GM19035 (cell line): ENCODE measurements around the gene TNFRSF1A.

Experiments used
- ATAC-seq: cut with Tn5 transposase; IDR thresholded peaks from one replicate; pipeline ENCODE4 v1.9.1; 2021; ENCODE audit not compliant: unreplicated experiment

The TNFRSF1A gene

DNA sequence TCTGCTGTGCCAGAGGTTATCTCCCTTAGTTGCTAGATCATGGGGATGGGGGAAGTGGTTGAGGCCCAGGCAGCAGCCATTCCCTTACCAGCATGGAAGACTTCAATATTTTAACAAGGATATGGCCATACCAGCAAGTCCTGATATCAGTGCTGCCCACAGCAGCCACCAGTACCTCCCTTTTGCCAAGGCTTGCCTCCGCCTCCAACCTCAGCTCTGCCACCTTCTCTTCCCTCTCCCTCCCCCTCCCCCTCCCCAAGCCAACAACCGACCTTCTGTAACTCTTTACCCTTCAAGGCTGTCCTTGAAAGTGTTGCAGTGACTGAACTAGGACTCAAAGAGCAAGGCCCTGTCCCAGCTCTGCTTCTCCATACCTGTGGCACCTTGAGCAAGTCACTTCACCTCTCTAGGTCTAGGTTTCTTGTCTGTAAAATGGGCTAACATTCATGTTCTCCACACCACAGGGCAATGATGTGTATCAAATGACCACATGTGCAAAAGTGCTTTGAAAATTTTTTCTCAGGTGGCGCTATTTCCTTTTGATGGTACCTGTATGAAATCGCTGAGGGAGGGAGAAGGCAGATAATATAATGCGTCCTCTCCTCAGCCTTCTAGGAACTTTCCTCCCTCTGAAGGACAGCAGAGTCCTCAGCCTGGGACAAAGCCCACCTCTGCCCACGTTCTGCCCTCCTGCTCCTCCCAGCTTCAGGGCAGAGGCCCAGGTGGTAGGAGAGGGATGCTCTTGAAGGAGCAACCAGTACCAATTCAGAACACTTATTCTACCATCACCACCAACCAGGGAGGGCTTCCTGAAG lies 16.7 kb downstream of the TNFRSF1A start:
- no peak for ATAC-seq

DNA sequence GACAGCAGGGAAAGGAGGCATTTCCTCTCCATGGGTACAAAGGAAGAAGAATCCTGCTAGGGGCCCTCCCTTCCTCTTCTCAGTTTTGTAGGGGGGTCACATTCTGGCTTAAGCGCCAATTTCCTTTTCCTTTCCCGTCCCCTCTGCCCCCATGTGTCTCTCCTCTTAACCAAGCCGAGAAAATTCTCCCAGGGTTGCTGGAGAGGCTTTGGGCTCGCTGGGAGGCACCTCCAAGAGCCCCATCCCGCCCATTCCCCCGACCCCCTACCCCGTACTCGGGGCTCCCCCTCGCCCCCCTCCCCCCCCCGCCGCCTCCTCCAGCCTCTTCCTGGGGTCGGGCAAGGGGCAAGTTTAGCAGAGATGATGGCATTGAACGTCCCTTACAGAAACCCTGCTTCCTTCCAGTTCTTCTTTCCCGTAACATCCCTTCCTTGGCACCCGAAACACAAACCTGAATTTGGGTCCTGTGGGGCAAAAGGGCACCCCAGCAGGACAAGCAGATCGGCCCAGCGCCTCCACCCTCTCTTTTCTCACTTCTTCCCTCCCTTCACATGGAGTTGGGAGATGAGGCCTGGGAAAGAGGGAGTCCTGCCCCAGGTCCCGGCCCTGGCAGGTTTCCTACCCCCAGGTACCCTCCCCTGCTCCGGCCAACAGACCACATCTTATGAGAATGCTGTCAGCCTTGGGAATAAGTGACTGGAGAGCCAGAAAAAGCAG lies 17.7 kb downstream of the TNFRSF1A start:
- ATAC-seq = no peak

DNA sequence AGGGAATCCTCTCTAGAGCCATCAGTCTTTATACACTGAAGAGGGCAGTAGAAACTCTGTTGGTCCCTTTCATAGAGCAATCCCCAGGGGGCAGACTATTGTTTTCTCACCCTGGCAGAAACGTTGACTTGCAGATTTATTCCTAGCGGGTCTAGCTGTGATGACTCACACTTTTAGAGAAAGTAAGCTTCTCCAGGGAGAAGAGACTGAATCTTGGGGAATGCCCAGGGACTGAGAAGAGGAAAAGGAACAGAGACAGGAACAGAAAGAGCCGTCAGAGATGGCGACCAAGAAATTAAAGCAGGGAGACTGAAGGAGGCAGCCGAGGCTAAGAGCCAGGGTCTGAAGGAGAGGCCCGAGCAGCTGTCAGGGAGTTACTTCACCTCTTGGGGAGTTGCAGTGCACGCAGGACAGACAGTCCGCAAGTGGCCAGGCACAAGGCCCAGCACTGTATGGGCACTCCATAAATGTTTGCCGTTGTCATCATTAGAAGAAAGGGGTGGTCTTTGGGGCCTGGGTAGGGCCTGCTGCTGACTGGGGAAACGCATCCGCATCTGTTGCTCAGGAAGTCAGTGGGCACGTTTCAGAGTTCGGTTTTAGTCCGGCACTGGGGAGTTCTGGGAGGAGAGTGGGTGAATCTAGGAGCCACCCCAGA lies 18.4 kb downstream of the TNFRSF1A start:
- ATAC-seq = no peak

DNA sequence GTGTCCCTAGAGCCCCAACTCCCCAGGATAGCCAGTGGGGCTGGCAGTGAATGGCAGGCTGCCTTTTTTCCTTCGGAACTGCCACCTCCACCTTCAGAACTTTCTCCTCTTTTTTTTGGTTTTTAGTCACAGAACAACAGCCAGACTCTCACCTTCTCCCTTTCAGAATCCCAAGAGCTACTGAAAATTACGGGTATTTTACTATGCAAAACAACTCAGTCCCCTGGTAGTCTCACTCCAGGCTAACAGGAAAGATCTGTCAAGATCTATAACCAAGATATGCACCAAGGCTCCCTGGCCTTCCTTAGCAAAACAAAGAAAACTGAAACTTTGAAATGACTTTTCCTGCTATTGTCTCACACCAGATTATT lies 18.9 kb downstream of the TNFRSF1A start:
- no peak for ATAC-seq

DNA sequence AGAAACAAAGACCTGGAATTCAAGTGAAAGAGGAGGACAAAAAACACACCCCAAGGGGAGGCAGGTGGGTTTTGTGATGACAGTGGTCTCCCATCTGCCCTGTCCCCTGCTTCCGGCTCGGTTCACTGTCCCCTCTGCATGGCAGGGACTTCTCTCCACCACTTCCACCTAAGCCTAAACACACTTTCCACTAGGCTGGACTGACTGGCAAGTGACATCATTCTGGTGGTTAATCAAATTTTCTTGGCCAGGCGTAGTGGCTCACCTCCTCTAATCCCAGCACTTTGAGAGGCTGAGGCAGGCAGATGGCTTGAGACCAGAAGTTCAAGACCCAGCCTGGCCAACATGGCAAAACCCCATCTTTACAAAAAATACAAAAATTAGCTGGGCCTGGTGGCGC lies 19.5 kb downstream of the TNFRSF1A start:
- no peak for ATAC-seq

DNA sequence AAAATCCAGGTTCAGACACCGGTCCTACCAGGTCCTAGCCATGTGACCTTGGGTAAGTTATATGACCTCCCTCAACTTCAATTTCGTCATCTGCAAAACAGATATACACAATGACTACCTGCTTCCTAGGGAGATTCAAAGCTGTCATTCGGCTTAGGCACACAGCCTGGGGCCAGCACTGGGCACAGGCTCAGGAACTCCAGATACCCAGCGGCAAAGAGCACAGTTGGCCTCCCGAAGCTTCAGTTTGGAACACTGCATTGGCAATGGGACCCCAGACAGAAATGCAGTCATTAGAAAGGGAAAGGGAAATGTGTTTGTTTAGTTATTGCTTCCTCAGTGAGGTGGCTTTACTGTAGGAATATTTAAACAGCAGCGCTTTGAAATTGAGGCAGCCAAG lies 20.0 kb downstream of the TNFRSF1A start:
- no peak for ATAC-seq

DNA sequence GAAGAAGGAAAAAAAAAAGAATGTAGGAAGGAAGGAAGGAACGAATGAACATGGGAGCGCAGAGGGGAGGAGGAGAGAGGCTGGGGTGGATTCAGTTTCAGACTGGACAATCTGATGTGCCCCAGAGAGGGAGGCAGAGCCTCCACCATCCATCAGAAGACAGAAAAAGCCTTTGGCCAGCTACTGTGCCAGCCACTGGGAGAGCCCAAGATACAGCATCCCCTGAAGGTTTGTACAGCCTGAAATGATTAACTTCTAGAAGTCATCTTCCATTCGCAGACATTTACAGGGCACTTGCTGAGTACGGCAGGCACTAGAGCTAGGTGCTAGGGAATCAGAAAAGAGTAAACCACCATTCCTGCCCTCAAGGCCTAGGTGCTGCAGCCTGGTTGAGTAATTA lies 22.4 kb downstream of the TNFRSF1A start:
- no peak for ATAC-seq

DNA sequence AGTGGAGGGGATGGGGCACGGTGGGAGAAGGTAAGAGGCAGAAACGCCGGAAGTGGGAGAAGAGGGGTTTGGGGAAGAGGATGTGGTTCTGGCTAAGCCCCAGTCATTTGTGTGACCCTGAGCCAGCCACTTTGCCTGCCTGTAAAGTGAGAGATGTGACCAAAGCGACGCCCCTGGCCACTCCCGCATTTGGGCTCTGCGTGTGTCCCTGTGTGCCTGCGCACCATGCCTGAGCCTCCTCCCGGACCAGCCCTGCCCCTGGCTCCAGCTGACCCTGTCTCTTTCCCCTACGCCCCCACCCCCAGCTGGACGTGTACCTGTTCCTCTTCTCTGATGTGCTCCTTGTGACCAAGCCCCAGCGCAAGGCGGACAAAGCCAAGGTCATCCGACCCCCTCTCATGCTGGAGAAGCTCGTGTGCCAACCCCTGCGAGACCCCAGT lies 23.4 kb downstream of the TNFRSF1A start:
- ATAC-seq = no peak

DNA sequence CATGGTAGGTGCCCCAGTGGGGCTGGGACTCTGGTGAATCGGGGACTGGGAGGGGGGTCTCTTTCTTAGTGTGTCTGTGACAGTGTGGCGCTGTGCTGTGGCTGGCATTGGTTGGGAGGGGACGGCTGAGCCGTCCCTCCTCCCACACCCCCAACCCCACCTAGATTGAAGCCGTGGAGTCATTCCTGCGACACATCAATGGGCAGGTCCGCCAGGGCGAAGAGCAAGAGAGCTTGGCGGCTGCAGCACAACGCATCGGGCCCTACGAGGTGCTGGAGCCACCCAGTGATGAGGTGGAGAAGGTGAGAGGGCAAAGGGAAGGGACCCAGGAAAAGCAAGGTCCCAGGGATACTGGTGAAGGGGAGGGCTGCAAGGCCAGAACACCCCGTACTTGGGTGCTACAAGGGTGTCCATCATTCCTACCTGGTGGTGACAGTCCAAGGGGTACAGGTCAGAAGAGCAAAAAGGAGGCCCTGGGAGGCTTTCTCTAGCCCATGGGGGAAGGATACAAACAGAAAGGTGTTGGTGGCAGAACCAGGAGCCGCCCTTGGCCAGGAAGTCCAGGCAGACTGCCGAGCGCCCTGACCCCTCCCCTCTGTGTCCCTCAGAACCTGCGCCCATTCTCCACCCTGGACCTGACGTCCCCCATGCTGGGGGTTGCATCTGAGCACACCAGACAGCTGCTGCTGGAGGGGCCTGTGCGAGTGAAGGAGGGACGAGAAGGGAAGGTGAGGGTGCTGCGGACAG lies 24.0 kb downstream of the TNFRSF1A start:
- no peak for ATAC-seq

DNA sequence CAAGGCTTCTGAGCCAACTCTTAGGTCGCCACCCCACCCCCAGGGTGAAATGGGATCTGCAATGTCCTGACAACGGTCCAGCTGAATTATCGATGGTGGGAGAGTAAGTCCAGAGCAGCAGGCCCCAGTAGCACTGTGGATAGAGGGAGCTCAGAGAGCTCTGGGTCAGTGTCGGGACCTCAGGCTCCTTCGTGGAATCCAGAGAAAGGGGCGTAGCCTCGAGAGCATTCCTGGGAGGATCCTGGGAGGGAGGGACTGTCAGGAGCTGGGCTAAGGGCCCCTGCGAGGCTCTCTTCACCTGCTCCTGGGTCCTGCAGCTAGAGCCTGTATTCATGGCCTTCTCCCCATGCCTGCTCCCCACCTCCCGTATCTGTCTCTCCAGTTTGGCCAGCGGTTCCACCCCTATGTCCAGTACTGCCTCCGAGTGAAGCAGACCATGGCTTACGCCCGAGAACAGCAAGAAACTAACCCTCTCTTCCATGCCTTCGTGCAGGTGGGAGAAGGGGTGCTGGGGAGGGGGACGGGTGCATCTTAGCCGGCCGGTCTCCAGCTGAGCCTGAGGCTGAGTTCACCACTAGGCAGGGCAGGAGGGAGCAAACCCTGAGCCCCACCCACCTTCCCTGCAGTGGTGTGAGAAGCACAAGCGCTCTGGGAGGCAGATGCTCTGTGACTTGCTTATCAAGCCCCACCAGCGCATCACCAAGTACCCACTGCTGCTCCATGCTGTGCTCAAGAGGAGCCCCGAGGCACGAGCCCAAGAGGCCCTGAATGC lies 24.8 kb downstream of the TNFRSF1A start:
- no peak for ATAC-seq

DNA sequence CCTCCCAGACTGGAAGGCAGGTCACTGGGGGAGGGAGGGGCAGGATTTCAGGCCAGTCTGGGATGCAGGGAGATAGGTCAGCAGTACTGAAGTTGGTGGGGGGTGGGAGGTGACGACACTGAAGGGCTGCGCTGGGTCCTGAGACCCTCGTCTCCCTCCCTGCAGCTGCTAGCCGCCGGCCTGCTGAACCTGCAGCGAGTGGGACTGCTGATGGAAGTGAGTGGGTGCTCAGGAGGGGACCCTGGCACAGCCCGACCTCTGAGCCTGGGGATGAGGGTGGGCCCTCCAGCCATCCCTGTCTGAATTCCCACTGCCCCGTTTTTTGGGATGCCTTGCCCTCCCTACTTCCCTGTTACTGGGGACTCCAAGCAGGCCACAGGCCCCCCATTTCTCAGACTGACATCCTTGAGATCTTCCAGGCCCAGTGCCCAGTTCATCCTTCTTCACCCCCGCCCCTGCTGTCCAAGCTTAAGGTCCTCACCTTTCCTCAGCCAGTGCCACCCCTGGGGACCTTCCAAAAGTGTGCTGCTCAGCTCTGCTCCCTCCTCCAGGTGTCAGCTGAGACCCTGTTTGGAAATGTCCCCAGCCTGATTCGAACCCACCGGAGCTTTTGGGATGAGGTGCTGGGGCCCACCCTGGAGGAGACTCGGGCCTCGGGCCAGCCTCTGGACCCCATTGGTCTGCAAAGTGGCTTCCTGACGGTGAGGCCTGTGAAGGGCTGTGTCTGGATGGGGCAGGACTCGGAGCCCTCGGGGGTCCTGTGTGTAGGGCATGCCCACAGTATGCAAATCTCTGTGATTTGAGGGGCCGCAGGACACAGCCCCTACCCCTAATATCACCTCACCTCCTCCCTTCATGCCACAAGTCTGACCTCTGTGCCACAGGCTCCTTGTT lies 25.9 kb downstream of the TNFRSF1A start:
- no peak for ATAC-seq

DNA sequence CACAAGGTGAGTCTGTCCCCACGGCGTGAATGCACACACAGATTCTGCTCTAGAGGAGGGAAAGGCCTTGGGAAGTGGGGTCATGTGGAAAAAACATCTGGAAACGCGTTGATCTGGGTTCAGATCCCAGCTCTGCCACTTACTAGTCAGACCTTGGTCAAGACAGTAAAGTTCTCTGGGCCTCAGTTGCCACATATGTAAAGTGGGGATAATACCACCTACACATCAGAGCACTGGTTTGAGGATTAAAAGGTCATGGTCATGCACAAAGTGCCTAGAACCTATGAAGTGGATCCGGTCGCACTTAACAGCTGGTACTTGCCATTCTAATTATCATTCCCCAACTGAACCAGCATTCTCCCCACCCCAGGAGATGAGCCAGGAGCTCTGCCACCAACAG lies 26.7 kb downstream of the TNFRSF1A start:
- no peak for ATAC-seq

DNA sequence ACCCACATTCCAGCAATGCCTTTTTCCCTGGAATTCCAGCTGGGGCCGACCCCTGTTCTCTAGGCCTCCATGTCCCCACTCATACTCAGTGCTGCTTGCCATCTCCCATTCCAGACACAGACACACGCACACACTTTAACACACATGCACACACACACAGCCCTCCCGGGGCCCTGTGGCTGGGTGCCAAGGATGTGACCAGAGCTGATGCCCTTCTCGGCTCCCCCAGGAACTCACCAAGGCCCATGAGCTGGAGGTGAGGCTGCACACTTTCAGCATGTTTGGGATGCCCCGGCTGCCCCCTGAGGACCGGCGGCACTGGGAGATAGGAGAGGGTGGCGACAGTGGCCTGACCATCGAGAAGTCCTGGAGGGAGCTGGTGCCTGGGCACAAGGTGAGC lies 27.1 kb downstream of the TNFRSF1A start:
- ATAC-seq = no peak

DNA sequence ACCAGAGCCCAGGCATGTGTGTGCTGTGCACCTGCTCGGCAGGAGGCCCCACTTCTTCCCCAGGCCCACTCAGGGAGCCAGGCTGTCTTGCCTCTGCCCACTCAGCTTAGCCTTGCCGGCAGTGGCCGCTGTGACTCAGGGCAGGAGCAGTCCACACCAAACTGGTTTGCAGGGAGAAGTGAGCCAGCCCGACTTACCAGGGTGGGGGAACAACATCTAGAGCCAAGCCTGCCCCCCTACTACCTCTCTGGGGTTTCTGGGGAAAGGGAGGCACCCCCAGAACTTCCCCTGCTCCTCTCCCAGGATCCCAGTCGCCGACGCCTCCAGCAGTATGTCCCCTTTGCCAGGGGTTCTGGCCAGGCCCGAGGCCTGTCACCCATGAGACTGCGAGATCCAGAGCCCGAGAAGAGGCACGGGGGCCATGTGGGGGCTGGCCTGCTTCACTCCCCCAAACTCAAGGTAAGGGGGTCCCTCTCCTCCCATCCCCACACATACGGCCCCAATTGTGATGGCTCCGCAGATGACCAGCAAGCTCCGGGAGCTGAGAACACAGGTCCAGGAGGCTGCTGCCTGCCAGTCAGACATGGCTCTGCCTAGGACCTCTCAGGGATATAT lies 28.4 kb downstream of the TNFRSF1A start:
- no peak for ATAC-seq

DNA sequence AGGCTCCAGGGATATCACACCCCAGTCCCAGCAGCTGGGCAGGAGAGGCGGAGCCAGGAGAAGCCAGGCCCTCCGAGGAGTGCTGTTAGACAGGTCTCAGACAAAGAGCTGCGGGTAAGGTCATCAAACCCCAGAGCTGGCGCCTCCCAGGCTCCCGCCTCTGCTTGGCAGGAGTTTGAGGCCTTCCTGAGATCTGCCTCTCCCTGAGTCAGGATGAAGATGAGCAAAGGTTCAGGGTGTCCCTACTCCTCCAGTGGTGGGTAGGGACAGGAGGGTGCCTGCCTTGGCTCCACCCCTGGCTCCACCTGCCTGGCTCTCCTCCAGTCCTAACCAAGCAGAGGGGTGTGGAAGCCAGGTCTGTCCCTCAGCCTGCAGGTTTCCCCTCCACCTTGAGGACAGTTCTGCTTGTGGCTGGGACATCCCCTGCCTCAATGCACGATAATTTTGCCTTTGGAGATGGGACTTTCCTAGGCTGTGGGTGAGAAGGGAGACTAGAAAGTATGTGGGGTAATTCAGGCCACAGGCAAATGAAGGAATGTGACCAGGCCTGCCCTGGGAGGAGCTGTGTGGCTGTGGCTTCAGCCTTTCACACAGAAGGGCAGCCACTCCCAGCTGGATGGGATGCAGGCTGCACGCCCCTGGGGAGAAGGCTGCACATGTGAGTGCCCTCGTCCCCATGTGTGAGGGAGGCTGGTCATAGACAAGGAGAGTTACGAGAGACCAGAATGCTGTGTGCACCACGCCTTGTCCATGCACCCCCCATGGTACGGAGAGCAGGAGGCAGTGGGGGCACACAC lies 29.1 kb downstream of the TNFRSF1A start:
- ATAC-seq = peak; percentile 69

DNA sequence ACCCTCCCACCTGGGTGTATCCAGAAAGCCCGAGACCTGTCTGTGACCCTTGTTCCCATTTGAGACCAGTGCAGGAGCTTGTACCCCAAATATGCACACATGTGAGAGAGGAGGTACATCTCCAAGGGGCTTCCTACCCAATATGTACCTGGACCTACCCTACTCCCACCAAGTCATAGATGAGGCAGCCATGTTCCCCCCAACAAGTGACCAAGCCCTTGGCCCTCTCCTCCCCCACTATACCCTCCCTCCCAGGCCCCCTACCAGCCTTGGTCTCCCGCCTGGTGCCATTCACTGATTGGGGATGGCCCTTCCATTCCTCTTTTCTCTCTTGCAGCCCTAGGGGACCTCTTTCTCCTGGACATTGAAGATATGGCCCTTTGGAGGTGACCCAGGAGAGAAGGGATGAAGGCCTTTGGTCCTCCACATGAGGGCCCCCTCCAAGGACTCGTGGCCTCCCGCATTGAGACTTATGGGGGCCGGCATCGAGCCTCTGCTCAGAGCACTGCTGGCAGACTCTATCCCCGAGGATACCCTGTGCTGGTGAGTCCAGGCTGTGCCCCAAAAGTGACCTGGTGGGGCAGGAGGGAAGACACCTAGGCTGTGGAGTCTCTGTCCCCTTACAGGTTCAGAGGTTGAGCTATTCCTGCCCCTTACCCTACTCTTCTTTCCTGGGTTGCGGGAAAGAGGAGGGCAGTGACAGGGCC lies 29.9 kb downstream of the TNFRSF1A start:
- ATAC-seq = no peak

DNA sequence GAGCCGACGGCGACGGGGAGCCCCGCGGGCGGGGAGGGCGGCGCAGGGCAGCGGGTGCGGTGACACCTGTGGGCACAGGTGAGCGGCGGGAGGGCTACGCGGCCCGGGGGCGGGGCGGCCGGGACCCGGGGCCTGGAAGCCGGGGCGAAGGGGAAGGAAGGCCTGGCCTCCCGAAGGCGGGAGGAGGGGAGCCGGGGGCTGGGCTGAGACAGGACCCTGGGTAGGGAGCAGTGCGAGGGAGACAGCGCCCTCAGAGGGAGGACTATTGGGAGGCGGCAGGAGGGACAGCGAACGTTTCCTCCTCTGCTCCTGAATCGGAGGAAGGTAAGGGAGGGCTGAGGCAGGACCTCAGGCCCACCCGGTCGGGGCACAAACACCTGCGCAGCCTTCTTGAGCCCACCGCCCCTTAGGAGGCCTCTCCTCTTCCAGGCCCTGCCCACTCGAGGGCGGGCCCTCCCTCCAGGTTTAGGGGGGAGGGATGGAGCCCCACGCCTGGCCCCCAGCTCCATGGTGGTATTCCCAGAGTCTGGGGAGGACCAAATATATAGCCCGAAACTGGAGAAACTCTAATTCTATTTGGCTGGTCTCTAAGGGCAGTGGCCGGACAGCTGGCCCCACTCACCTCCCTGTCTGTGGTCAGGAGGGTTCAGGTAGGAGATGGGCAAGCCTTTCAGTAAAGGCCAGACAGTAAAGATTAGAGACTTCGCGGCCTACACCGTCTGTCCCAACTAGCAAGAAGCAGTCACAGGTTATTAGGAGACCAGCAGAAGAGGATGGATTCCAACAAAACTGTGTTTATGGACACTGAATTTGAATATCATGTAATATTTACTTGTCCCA lies 30.9 kb downstream of the TNFRSF1A start:
- no peak for ATAC-seq
